Nephron progenitor cell (in vitro differentiated cells): ENCODE measurements around the gene ZIC1.

ENCODE experiments used
- DNase-seq: peaks from one replicate; pipeline ENCODE4 v3.0.0; 2021
- H3K27ac Mint-ChIP-seq: 2 replicates; pipeline ENCODE4 v1.8.0; 2021; ENCODE audit warnings: mild to moderate bottlenecking, moderate library complexity, mixed read lengths
- H3K27me3 Mint-ChIP-seq: 2 replicates; pipeline ENCODE4 v1.8.0; 2021; ENCODE audit warnings: mild to moderate bottlenecking, low read depth, mixed read lengths; ENCODE audit not compliant: poor library complexity
- H3K36me3 Mint-ChIP-seq: 2 replicates; pipeline ENCODE4 v1.8.0; 2021; ENCODE audit warnings: low read depth, mixed read lengths
- H3K4me1 Mint-ChIP-seq: 2 replicates; pipeline ENCODE4 v1.8.0; 2021; ENCODE audit warnings: mixed read lengths
- H3K4me3 Mint-ChIP-seq: 2 replicates; pipeline ENCODE4 v1.8.0; 2021; ENCODE audit warnings: mild to moderate bottlenecking, moderate library complexity, mixed read lengths
- H3K9me3 Mint-ChIP-seq: 2 replicates; pipeline ENCODE4 v1.8.0; 2021; ENCODE audit warnings: mild to moderate bottlenecking, moderate library complexity, mixed read lengths
- CTCF ChIP-seq: fragments of 200-600 bp; sonication (generic); IDR thresholded peaks from 2 replicates; pipeline ENCODE4 v1.5.0; 2021; ENCODE audit warnings: antibody characterized with exemption

The ZIC1 gene

GRCh38 chr3:147365196-147366115, 43.7 kb upstream of the ZIC1 start:
- no peak overlapping the region for H3K4me3 Mint-ChIP-seq
- peaks cover 21% of the 10 kb centered on the region for H3K4me1 Mint-ChIP-seq
- H3K9me3 Mint-ChIP-seq: peaks cover 3% of the 10 kb centered on the region
- H3K36me3 Mint-ChIP-seq: no peaks in the 10 kb centered on the region
- H3K27ac Mint-ChIP-seq: no peak overlapping the region
- no peak for DNase-seq
- TF ChIP-seq CTCF: no peak
- H3K27me3 Mint-ChIP-seq: peaks cover 94% of the 10 kb centered on the region

- DNase-seq: no peak
- no peak for TF ChIP-seq CTCF
- Mint-ChIP-seq H3K27ac (no peak overlapping the region), H3K4me1 (peaks cover 10% of the 10 kb centered on the region), H3K36me3 (no peaks in the 10 kb centered on the region), H3K9me3 (peaks cover 3% of the 10 kb centered on the region), H3K4me3 (no peak overlapping the region), H3K27me3 (peaks cover 95% of the 10 kb centered on the region)
These were observed 41.5 kb upstream of the ZIC1 start for GRCh38 chr3:147367676-147368075.

- DNase-seq: no peak
- H3K27ac Mint-ChIP-seq: no peak overlapping the region
- H3K4me3 Mint-ChIP-seq: no peak overlapping the region
- TF ChIP-seq CTCF: no peak
- H3K36me3 Mint-ChIP-seq: no peaks in the 10 kb centered on the region
- H3K4me1 Mint-ChIP-seq: peaks cover 10% of the 10 kb centered on the region
- peaks cover 98% of the 10 kb centered on the region for H3K27me3 Mint-ChIP-seq
- peaks cover 3% of the 10 kb centered on the region for H3K9me3 Mint-ChIP-seq
These were observed 41.0 kb upstream of the ZIC1 start for GRCh38 chr3:147368151-147368550.

GRCh38 chr3:147368561-147369221, 40.5 kb upstream of the ZIC1 start:
- Mint-ChIP-seq H3K4me1 (peaks cover 10% of the 10 kb centered on the region), H3K27ac (no peak overlapping the region), H3K9me3 (peaks cover 3% of the 10 kb centered on the region), H3K36me3 (no peaks in the 10 kb centered on the region), H3K4me3 (no peak overlapping the region), H3K27me3 (peaks cover 98% of the 10 kb centered on the region)
- DNase-seq: no peak
- TF ChIP-seq CTCF: no peak

GRCh38 chr3:147369231-147369630, 39.9 kb upstream of the ZIC1 start:
- Mint-ChIP-seq H3K4me1 (peaks cover 10% of the 10 kb centered on the region), H3K27ac (no peak overlapping the region), H3K27me3 (peaks cover 98% of the 10 kb centered on the region), H3K9me3 (peaks cover 3% of the 10 kb centered on the region), H3K4me3 (peak overlapping the region; percentile 55), H3K36me3 (no peaks in the 10 kb centered on the region)
- TF ChIP-seq CTCF: no peak
- no peak for DNase-seq
